OCI-LY7 (cell line): ENCODE results near the gene TARS3. TPM values are rescaled to one million over a fixed set of nuclear protein-coding genes. Genes with fewer than 3 reads are reported as not detected.

Experiments
- BruUV-seq: library from RNA; stranded (reverse); fragments of 400-500 nt; replicated peaks from 2 replicates; lab custom pipeline; 2021; lab: Mats Ljungman, UMichigan
- CTCF ChIA-PET: fragments of 300-600 bp; sonication (Branson Sonifier 250); formaldehyde crosslinking; loops from one replicate; lab custom pipeline; 2022; ENCODE audit warnings: antibody characterized with exemption; ENCODE audit not compliant: unreplicated experiment; lab: Charles Lee
- POLR2A ChIA-PET: fragments of 300-600 bp; sonication (Branson Sonifier 250); formaldehyde crosslinking; loops from one replicate; lab custom pipeline; 2022; ENCODE audit warnings: antibody characterized with exemption; lab: Charles Lee
- DNase-seq: peaks from one replicate; pipeline ENCODE4 v3.0.0-alpha.2; 2015; ENCODE audit warnings: low spot score
- H2AFZ ChIP-seq: fragments of 200-600 bp; sonication (generic), shearing (Covaris generic); 2 replicates; pipeline ENCODE4 v1.6.1; 2014; ENCODE audit warnings: mild to moderate bottlenecking, antibody characterized with exemption, low read length, moderate library complexity
- H3K27ac ChIP-seq: fragments of 200-600 bp; sonication (generic); 2 replicates; pipeline ENCODE4 v1.5.1; 2014; ENCODE audit warnings: mixed run types, low read depth, mild to moderate bottlenecking, moderate library complexity, low read length, inconsistent platforms; ENCODE audit not compliant: poor library complexity, severe bottlenecking
- H3K36me3 ChIP-seq: fragments of 200-600 bp; sonication (generic); 2 replicates; pipeline ENCODE4 v1.6.1; 2014; ENCODE audit warnings: mild to moderate bottlenecking, antibody characterized with exemption, low read length, moderate library complexity, mixed read lengths; ENCODE audit not compliant: insufficient read depth
- H3K4me1 ChIP-seq: fragments of 200-600 bp; sonication (generic); 2 replicates; pipeline ENCODE4 v1.5.1; 2014; ENCODE audit warnings: mild to moderate bottlenecking, low read length; ENCODE audit not compliant: insufficient read depth, poor library complexity, severe bottlenecking
- H3K4me2 ChIP-seq: fragments of 200-600 bp; sonication (generic); 2 replicates; pipeline ENCODE4 v1.6.1; 2014; ENCODE audit warnings: mild to moderate bottlenecking, low read length
- H3K4me3 ChIP-seq: fragments of 200-600 bp; sonication (generic); 2 replicates; pipeline ENCODE4 v1.5.1; 2014; ENCODE audit warnings: mild to moderate bottlenecking, low read depth, low read length; ENCODE audit not compliant: poor library complexity, severe bottlenecking
- H3K79me2 ChIP-seq: fragments of 200-600 bp; sonication (generic); 2 replicates; pipeline ENCODE4 v1.6.1; 2016; ENCODE audit warnings: low read depth, mild to moderate bottlenecking, low read length, moderate library complexity, mixed read lengths; ENCODE audit not compliant: insufficient read depth
- H3K9me2 ChIP-seq: fragments of 200-600 bp; sonication (generic); 2 replicates; pipeline ENCODE4 v1.6.1; 2016; ENCODE audit warnings: mild to moderate bottlenecking, low read length, mixed read lengths; ENCODE audit not compliant: insufficient read depth
- H3K9me3 ChIP-seq: fragments of 200-600 bp; sonication (generic); 2 replicates; pipeline ENCODE4 v1.6.1; 2014; ENCODE audit warnings: mild to moderate bottlenecking, mixed run types, low read length, mixed read lengths
- H4K20me1 ChIP-seq: fragments of 200-600 bp; sonication (generic); 2 replicates; pipeline ENCODE4 v1.6.1; 2014; ENCODE audit warnings: mild to moderate bottlenecking, antibody characterized with exemption, low read length, moderate library complexity, mixed read lengths; ENCODE audit not compliant: insufficient read depth
- CTCF ChIP-seq: fragments of 200-600 bp; sonication (generic); conservative IDR thresholded peaks from 2 replicates; pipeline ENCODE4 v1.5.1; 2014; ENCODE audit warnings: mild to moderate bottlenecking, antibody characterized with exemption, low read length, moderate library complexity, mixed read lengths
- EZH2phosphoT487 ChIP-seq: fragments of 200-600 bp; sonication (generic); IDR thresholded peaks from 2 replicates; pipeline ENCODE4 v1.6.1; 2018; ENCODE audit warnings: low read depth, borderline replicate concordance, mild to moderate bottlenecking, mixed run types, antibody characterized with exemption, low read length, moderate library complexity, mixed read lengths
- intact Hi-C: fragments of 100-400 bp; cut with micrococcal nuclease; formaldehyde crosslinking; loops from one replicate; pipeline ENCODE4 v1.10.0; 2022; ENCODE audit not compliant: unreplicated experiment
- total RNA-seq, 2 experiments: library from RNA; depleted of rRNA in 1 of 2; stranded (reverse); fragments of >200 nt in 1 of 2; shearing (Covaris generic) in 1 of 2; gene quantifications; 2 replicates each; pipeline ENCODE4 v1.2.3, GENCODE V29; 2014 to 2022

The TARS3 gene
- total RNA-seq, 2 experiments from 2014 or later = 7.1 to 11.0 TPM

- POLR2A ChIA-PET = no interaction called here
- no peak for DNase-seq
- Histone ChIP-seq H4K20me1 (no peaks in the 10 kb centered on the region), H3K4me3 (no peak overlapping the region), H2AFZ (no peak overlapping the region), H3K9me3 (no peaks in the 10 kb centered on the region), H3K4me1 (no peaks in the 10 kb centered on the region), H3K4me2 (no peak overlapping the region), H3K9me2 (no peaks in the 10 kb centered on the region), H3K36me3 (no peaks in the 10 kb centered on the region), H3K79me2 (no peaks in the 10 kb centered on the region), H3K27ac (no peak overlapping the region)
- no TSS peak for BruUV-seq
- TF ChIP-seq EZH2phosphoT487 (no peak), CTCF (no peak)
- intact Hi-C loops = no loop called here
- CTCF ChIA-PET = no interaction called here
Measured at GRCh38 chr15:101610611-101611000, 113.7 kb downstream of the TARS3 start.

GRCh38 chr15:101609742-101610610, 114.3 kb downstream of the TARS3 start:
- H3K36me3 ChIP-seq = no peaks in the 10 kb centered on the region
- H3K4me3 ChIP-seq = no peak overlapping the region
- H3K9me2 ChIP-seq = no peaks in the 10 kb centered on the region
- no peak for DNase-seq
- TF ChIP-seq CTCF (no peak), EZH2phosphoT487 (no peak)
- intact Hi-C loops = no loop called here
- H3K9me3 ChIP-seq = no peaks in the 10 kb centered on the region
- H3K4me2 ChIP-seq = no peak overlapping the region
- H3K27ac ChIP-seq = no peak overlapping the region
- no peaks in the 10 kb centered on the region for H3K4me1 ChIP-seq
- no peaks in the 10 kb centered on the region for H3K79me2 ChIP-seq
- H2AFZ ChIP-seq = no peak overlapping the region
- BruUV-seq = no TSS peak
- H4K20me1 ChIP-seq = no peaks in the 10 kb centered on the region
- ChIA-PET POLR2A (no interaction called here), CTCF (no interaction called here)

GRCh38 chr15:101608201-101608600, 116.1 kb downstream of the TARS3 start:
- no peak for DNase-seq
- Histone ChIP-seq H3K9me3 (no peaks in the 10 kb centered on the region), H4K20me1 (no peaks in the 10 kb centered on the region), H3K9me2 (no peaks in the 10 kb centered on the region), H2AFZ (no peak overlapping the region), H3K27ac (no peak overlapping the region), H3K4me2 (no peak overlapping the region), H3K79me2 (no peaks in the 10 kb centered on the region), H3K4me1 (no peaks in the 10 kb centered on the region), H3K36me3 (no peaks in the 10 kb centered on the region), H3K4me3 (no peak overlapping the region)
- ChIA-PET POLR2A (no interaction called here), CTCF (no interaction called here)
- no TSS peak for BruUV-seq
- intact Hi-C loops = no loop called here
- TF ChIP-seq EZH2phosphoT487 (no peak), CTCF (no peak)
